Right renal cortex interstitium (tissue), 3 donors: ENCODE measurements around the gene SORCS2. TPM values are rescaled to one million over a fixed set of nuclear protein-coding genes. Genes with fewer than 3 reads are reported as not detected.
"Not testable (repeated sequence)": the region's sequence is repeated elsewhere in the genome, so short reads cannot be mapped to it uniquely, and the experiment has no call there.

ENCODE experiments used
- DNase-seq, 3 donors: peaks; one replicate each; pipeline ENCODE4 v3.0.0-alpha.2; 2013; ENCODE audit warnings: low read depth in 3 of 3, low spot score in 2 of 3
- polyA plus RNA-seq, 3 donors: library from polyadenylated mRNA; unstranded; fragments of 120-200 nt; gene quantifications; one replicate each; pipeline ENCODE4 v1.2.1, GENCODE V29; 2013; ENCODE audit not compliant: insufficient read length in 3 of 3

Gene SORCS2
- polyA plus RNA-seq, 3 donors, result 6.6 to 7.9 (median 7.0) TPM

DNA sequence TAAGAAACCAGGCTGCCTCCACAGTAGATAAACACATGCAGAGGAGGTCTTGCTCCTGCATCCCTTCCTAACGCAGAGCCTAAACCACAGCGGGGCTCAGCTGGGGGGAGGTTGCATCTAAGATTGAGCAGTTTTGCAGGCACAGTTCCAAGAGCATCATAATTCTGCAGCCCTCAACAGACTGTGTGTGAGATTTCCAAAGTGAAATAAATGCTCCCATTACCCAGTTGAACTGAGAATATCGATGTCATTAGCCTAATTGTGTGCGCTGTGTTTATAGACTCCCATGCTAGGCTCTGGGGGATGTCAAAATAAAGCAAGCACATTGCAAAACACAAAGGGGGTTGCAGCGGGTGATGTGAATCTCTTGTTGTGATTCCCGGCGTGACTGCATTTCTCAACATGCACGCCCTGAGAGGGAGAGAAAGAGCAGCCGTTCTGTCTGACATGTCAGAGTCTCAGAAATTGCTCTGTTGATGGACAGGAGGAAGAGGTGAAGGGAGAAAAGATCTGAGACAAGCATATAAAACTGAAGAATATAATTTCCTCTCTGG, 392.3 kb downstream of the SORCS2 start:
- no peak for DNase-seq

DNA sequence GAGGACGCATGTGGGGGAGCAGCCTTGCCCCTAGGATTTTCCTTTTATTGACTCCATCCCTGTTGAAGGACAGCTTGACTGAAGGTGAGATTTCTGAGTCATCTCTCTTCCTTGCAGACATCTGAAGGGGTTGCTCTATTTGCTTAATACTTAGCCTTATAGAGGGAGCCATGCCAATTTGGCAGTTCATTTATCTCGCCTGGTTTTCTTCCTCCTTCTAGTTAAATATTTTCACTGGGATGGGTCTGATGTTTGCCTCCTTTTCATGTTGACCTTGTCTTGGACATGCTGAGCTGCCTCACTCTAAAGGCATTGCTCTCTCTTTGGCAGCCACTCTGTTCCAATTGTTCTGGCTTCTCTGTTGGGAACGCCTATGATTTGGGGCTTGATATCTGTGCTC, 393.4 kb downstream of the SORCS2 start:
- DNase-seq, result no peak

DNA sequence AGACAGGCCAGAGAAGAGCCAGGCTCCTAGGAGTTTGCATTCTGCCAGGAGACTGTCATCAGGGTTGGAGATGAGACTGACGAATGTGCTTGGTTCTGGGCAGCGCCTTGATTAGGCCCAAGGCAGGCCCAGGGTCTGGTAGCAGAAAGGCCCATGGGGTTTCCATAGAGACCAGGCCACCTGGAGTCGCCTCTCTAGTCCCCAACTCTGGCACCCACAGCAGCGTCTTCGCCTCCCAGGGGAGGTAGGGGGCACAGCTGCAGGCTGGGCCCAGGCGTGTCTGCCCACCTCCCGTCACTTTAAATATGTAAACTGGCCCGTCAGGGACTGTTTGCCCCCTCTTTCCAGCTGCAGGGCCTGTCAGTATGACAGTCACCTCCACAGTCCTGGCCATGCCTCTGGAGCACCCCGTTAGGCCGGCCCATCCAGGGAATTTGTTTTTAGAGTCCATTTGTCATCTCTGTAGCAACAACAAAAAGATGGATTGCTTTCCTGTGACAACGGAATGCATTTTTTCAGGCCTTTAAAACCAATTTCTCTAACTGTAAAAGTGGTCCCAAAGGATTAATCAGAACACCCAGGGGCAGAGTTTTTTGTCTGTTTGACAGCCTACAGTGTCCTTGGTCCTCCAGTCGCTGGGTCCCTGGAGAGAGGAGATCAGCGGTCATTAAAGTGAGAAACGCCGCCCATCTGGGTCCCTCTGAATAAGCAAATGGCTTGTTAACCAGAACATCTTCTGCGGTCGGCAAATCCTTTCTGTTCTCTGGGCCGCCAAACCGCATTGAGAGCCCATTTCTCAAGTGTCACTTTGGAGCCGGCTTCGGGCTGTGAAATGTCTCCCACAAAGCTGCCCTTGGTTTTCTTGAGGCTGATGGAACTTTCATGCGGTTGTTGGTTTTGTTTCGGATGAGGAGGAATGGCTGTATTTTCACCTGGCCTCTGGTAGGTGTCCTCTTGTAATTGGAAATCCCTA, 395.4 kb downstream of the SORCS2 start:
- DNase-seq, result no peak

DNA sequence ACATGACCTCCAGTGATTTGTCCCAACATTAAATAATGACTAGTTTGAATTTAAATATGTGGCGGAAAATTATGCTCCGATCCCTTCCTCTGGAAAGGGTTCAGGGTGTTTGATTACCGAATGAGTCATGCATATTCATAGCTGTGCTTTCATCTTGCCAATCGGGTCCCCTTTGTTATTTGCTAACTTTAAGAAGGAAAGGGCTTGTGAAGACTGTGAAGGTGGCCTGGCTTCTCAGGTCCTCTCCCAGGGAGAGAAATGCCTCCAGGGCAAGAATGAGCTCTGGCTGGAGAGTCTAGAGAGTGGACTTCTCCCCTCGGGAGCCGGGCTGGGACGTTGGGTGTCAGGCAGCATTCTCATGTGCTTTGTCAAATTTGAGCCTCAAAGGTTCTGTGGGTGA, 397.9 kb downstream of the SORCS2 start:
- DNase-seq, result no peak

DNA sequence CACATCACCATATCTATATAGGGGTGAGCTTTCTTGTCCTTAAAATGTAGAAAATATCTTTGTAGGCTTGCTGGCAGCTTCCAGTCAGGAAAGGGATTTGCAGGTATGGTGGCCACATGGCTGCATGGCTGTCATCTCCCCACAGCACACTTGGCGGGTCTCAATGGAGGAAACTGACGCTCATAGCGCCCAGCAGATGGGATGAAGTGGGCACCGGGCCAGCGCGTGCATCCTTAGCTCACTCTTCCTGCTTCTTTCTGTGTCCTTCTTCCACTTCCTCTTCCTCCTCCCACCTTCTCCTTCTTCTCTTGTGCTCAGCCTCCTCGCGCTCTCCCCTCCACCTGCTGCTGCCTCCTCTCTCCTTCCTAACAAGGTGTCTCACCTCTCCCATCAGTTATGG, 398.6 kb downstream of the SORCS2 start:
- no peak for DNase-seq

DNA sequence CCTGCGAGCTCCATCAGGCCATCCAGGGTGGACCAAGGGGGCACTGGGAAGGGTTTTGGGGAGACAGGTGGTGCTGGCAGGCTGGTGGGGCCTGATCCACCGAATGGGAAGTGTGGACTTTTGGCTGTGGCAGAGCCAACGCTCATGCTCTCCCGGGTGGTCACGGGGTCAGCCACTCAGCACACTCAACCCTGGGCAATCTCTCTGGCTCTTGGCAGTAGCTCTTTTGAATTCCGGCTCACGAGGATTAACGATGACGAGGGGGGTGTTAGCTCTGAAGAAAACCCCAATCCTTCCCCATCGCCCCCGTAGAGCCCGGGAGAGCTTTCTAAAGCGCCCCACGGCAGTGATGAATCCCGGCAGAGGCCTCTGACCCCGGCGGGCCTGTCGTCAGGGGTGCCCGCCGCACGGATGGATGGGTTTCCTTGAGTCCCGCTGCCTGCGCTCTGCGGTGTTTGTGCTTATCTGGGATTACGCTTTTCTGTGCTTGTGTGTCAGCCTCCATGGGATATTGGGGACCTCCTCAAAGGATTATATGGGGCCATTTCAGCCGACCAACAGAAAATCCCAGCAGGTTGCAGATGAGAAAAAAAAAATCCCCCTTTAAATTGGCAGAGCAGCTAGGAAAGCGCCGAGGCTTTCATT, 399.2 kb downstream of the SORCS2 start:
- no peak for DNase-seq

DNA sequence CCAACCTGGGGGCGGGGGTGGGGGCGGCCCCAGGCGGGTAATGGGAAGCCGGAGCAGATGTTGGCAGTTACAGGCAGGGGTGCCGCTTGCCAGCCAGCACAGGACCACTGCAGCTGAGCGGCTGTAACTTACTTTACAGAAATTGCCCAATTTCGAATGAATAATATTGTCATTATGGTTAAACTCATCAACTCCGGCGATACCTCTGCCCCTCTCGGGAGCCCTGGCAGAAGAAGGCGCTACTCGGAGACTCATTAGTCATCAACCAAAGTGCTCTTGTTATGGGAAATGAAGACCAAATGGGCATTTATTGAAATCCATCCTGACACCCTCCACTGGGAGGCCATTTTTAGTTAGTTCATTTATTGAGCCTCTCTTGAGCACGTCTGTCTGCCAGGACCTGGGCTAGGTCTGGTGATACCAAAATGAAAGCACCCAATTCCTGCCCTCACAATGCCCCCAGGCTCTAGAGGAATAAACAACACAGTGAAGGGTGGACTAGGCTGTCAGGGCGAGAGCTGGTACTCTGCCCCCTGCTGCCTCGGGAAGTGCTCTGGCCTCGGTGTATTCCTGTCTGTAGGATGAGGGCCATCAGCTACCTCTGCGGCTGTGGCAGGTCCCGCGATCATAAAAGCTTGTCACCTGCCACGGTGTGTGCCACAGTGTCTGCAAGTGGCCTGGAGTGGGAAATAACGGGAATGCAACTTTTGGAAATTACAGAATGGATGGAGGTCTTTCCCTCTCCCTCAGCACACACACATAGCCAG, 401.5 kb downstream of the SORCS2 start:
- DNase-seq, result no peak

DNA sequence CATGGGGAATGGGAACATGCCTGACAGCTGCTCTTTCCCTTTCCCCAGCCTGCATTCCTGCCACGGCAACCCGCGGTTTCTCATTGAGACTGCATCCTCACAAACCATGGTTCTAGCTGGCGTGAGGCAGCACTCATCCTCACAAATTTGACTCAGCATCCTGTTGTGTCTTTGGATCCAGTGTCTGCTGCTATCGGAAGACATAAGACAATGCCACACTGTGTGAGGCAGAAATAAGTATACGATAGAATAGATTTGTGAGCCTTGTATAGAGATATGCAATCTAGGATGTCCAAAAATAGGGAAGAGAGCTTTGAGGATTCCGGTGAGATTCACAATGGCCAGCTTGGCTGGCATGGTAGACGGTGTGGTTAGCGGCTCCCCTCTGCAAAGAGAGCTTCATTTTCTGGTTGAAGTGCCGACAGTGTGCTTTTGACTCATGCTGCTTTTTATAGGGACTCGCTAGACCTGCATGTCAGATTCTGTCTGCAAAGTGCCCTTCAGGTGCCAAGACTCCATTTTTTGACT, 403.7 kb downstream of the SORCS2 start:
- DNase-seq, result no peak

DNA sequence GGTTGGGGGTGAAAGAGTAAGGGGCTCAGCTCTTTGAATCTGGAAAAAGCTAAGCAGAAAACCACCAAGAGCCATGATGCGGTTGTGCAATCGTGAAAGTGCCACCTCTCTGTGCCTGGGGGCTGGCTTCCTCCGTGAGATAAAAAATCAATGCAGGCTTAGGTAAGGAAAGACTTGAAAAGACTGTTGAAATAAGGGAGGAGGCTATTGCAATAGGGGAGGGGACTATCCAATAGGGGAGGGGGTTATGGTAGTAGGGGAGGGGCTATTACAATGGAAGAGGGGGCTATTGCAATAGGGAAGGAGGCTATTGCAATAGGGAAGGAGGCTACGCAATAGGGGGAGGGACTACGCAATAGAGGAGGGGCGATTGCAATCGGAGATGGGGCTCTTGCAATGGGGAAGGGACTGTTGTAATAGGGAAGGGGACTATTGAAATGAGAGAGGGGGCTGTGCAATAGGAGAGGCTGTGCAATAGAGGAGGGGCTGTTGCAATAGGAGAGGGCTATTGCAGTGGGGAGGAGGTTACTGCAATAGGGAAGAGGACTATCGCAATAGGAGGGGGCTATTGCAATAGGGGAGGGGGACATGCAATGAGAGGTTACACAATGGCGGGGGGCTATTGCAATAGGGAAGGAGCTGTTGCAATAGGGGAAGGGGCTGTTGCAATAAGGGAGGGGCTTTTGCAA, 404.7 kb downstream of the SORCS2 start:
- DNase-seq, result no peak

DNA sequence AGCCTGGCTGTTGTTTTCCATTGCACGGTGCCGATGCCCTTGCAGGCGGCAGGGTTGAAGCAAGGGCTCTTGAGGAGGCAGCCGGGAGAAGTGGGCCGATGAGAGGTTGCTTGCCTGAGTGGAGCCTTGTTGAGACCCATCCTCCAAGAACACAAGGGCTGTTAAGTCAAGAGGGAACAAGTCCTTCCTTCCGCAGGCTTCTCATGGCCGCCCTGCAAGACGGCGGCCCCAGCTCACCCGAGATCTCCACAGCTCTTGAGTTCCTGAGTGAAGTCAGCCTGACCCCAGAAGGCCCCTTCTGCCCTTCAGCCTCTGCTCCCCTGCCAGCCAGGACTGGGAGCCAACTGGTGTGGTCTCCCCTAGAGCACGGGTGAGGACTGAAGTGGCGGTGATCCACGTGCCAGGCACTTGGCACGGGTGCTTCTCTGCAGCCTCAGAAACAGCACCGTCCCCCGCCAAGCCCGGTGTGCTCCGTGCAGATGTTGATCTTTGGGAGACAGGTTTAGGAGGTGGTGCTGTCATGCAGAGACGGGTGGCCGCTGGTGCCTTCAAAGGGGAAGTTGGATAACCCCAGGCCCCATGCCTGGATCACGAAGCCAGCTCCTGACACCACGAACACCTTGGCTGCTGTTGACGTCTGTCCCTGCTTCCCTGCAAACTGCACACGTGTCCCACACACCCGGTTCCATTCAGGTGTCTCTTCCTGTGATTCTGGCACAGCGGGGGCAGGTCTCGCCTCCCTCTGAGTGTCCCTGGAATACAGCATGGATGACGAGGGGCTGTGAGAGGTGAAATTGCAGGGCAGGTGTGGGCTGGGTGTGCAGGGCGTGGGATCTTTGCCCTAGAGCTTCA, 406.8 kb downstream of the SORCS2 start:
- no peak for DNase-seq

DNA sequence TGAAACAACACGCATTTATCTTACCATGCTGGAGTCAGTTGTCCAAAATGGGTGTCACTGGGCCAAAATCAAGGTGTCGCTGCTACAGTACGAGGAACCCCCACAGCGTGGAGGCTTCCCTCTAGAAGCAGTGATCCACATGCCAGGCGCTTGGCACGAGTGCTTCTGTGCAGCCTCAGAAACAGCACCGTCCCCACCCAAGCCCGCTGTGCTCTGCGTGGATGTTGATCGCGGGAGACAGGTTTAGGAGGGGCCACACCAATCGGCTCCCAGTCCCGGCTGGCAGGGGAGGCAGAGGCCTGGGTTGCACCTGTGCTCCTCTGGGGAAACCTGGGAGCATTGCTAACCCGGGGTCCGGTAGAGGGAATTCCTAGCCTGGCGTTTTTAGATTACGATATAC, 407.9 kb downstream of the SORCS2 start:
- no peak for DNase-seq

DNA sequence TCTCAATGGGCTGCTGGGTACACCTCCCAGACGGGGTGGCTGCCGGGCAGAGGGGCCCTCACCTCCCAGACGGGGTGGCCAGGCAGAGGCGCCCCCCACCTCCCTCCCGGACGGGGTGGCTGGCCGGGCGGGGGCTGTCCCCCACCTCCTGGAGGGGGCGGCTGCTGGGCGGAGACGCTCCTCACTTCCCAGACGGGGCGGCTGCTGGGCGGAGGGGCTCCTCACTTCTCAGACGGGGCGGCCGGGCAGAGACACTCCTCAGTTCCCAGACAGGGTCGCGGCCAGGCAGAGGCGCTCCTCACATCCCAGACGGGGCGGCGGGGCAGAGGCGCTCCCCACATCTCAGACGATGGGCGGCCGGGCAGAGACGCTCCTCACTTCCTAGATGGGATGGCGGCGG, 409.8 kb downstream of the SORCS2 start:
- DNase-seq, result not testable (repeated sequence)

DNA sequence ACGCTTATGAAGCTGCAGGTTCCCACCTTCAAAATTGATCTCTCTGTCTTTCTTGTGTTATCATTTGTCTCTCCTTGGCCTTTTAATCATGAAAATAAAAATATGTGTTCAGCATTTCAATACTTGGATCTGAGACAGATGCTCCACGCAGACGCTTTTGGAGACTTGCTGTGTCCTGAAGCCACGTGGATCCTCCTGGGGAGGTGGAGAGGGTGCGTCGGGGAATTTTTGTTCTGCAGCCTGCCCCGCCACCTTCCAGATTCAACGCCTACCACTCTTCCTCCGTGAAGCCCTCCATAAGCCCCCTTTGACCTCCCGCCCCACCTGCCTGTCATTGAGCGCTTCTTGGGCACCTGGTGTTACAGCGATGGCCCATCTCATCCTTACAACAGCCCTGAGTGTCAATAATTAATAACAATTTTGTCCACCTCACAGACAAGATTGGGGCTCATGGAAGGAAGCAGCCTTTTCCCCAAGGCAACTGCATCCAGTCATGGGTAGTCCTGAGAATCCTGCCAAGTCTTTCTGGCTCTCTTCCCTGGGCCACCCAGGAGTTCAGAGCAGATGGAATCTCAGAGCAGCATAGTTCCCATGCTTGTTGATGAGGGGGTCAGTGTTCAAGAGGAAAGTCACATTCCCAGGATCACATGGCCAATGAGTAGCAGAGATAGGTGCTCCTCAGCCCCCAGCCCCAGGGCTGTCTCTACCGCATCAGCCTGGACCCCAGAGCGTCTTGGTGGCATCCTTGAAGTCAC, 415.0 kb downstream of the SORCS2 start:
- no peak for DNase-seq

DNA sequence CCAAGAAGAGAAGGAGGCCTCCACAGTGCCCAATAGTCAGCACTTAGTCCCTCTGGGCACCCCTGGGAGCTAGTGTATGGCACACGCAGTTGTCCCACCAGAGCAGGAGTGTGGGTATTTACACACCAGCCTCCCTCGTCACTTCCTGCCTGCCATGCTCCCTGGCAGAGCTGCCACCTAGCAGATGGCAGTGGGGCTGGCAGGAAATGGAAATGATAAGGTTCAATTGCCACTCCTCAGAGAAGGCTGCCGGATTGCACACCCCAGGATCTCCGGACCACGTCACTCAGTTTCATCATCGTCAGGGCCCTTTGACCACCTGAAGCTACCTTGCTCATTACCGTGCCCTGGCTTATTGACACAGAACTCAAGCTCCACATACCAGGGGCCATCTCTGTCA, 415.7 kb downstream of the SORCS2 start:
- DNase-seq, result no peak

DNA sequence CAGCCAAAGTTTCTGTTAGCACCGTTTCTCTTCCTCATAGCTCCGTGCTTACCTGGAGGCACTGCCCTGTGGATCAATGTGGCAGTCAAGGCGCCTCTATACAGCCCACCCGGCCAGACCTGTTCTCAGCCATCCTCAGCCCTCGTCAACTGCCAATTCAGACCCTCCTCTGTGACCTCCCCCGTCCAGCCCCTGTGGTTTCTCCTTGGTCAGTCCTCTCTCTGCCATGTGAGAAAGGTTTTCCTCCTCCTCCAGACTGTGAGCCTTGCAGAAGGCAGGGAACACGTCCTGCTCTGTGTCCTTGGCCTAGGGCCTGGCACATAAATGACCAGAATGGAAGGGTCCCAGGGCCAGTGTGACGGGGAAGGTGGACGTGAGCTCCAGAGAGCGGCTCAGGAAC, 417.0 kb downstream of the SORCS2 start:
- DNase-seq, result no peak

DNA sequence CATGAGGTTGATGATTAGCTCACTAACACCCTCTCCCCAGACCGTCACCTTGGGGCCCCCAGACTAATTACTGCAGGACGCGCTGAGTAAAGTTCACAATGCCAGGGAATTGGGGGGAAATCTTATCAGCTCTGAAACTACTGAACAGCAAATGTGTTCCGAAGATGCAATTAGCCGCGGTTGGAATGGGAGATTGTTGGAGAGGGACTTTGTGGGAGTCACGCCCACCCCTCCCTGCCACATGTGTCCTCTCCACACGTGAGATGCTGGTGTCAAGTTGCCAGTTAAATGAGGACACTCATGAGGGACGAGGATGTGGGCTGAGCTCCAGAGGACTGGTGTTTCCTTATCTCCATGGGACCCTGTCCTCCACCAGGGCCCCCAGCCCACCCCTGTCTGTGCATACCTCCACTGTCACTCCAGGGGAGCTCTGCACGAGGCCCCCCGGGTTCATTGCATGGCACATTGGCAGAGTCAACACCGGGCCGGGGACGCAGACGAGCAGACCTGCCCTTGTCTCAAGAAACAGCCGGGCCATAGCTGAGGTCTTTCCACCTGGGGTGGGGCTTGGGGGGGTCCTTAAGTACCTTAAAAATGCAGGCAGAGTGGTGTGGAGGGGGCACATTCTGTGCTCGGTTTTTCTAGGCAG, 417.8 kb downstream of the SORCS2 start:
- no peak for DNase-seq

DNA sequence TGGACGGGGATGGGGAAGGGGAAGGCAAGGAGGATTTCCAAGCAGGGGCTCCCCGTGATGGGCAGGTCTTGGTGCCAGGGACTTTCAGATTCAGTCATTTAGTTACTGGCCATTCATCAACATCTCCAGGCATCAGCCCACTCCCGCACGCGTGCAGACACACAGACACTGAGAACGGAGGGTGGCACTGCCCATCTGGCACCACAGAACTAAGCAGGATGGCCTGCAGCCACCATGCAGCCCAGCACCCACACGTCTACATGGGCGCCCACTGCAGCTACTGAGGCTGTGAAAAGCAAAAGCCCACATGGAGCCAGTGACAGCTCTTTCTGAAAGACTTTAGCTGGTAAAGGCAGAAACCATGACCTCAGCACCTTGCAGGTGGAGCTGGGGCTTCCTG, 418.5 kb downstream of the SORCS2 start:
- no peak for DNase-seq

DNA sequence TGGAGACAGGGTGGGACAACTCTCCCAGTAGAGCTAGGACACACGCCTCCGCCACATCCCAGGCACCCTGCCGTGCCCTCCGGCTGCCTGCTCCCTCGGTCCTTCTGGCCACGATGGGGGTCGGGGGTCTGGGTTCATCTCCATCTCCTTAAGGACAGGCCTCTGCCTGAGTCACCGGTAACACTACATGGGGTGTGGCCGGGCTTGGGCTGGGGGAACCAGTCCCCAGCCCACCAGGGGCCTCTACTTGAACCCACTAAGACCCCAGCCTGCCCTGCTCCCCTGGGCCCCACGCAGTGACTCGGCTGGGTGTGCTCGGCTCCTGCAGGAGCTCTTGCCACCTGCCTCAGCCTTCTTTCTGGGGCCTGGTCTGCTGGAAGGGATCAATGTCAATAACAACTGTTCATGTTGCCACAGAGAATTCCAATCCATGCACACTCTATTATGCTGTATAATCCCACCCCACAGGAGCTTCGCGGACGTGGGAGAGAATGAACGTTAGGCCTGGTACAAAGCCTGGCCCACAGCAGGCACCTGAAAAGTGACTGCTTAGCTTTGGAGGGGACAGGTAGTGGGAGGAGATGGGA, 420.1 kb downstream of the SORCS2 start:
- no peak for DNase-seq
